Ecto neural progenitor cell (in vitro differentiated cells): ENCODE data around the gene RIGI.
"Not testable (repeated sequence)": the region's sequence is repeated elsewhere in the genome, so short reads cannot be mapped to it uniquely, and the experiment has no call there.

Experiments used
- DNase-seq: peaks from one replicate; pipeline ENCODE4 v3.0.0-alpha.2; 2018; ENCODE audit warnings: low spot score

RIGI gene

GRCh38 chr9:32526041-32526706, at the start of gene RIGI:
TSS of gene RIGI (minus strand) at chr9:32526196. CDS start at chr9:32526166, 30 bp downstream.
- DNase-seq: peak; percentile 80

- no peak for DNase-seq
These were observed 48.9 kb upstream of the RIGI start for GRCh38 chr9:32574858-32575257.

DNA sequence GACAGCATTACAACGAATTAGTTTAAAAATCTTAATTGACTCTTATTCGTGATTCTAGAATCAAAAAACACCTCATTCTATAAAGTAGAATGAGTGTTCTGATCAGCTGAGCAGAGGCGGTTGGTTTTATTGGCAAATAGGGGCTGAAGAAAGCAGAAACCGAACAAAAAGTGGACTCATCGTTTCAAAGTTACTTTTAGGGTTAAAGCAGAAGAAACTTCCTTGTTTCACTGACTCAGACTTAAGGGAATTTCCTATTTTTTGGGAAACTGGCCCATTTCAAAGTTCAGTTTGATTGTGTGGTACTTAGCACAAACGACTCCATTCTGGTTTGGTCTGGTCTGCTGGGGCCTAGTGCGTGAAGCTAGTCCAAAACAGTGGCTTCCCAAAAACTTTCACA, 47.8 kb upstream of the RIGI start:
- no peak for DNase-seq

- DNase-seq: peak; percentile 94
These were observed 47.0 kb upstream of the RIGI start, which contains the start of gene NDUFB6 for GRCh38 chr9:32572900-32573523. TSS of gene NDUFB6 (minus strand) at chr9:32573159. CDS start at chr9:32573060, 99 bp downstream.

DNA sequence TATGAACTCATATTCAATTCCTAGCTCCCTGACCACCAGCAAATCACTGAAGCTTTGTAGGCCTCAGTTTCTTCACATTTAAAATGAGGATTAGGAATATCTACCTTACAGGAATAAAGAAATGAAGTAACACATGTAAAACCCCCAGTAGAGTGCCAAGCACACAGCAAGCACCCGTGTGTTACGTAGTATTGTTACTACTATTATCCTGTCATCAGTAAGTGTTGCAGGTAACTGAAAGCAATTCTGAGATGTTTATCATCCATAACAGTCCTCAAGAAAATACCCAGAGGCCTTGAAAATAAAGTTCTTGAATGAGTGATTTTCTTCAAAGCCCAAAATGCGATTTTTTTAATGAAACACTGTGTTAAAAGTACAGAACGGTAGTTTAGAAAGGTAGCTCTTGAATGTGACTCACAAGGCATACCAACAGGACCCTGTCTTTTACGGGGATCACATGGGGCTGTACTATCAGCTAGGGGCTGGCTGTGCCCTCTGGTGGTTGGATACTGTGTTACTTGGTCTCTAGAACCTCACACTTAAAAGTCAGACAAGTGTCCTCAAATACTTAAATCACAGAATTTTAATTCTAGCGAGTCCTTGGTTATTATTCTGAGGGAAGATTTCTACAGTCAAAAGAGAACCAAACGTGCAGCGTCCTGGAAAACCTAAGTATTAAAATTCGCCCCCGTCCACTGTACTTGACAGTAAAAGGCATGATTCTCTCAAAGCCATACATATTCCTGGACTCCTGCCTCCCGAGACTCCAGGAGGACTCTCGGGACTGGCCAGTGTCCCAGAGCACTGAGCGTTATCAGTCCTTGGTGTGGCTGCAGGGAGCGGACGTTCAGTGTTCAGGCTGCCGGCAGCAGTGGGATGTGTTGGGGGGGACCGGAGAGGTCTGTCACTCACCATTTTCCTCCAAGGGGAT, 46.2 kb upstream of the RIGI start:
- peak; percentile 63 for DNase-seq

DNA sequence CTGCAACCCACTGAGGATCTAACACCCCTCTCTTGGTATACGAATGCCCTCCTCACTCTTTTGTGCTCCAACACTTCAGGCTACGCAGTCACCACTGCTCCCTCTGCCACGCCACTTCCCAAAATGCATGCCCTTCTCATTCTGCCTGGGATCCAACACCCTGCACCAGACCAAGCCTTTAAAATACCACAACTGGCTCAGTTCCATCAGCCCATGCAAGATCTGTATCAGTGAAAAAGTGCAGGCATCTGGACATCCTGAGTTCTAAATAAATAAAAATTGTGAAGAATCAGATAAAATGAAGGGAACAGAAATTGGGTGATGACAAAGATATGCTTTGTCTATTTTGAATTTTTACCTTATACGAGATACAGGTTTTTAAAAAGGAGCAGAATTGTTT, 44.3 kb upstream of the RIGI start:
- DNase-seq: no peak

- peak; percentile 42 for DNase-seq
These were observed 40.8 kb upstream of the RIGI start for GRCh38 chr9:32566770-32567169.

- DNase-seq: no peak
These were observed 40.0 kb upstream of the RIGI start for GRCh38 chr9:32565967-32566366.

GRCh38 chr9:32558408-32558934, 32.5 kb upstream of the RIGI start:
- no peak for DNase-seq

DNA sequence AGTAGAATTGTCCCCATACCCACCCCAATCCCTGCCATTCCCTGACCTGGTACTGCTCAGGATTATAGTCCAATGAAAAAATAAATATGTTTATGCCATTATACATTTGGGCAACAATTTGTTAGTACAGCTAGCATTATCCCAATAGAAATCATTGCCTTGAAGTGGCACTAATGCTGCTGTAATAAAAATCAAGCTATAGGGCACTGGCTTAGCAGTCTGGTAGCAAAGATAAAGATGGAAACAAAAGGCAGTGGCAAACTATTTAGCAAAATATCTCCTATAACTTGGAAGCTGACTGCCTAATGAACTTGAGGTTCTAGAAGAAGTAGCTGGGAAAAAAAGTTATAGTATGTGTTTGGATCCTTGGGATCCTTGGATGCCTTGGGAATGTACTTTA, 28.6 kb upstream of the RIGI start:
- no peak for DNase-seq

DNA sequence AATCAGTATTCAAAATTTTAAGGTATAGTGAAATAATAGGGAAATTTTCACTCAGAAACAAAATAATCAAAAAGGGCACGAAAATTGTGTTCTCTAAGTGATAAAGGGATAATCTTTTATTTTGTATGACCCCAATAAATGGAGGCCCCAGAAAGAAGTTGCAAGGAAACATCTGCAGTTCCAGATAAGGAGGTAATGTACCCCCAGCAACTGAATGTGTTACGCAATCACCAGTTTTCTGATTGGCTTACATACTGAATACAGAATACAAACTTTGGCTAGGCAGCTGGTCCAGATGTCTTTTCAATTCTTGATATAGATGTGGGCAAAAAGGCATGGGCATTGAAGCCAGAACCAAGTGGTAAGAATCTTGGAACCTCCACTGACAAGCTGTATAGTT, 28.1 kb upstream of the RIGI start:
- DNase-seq: no peak

DNA sequence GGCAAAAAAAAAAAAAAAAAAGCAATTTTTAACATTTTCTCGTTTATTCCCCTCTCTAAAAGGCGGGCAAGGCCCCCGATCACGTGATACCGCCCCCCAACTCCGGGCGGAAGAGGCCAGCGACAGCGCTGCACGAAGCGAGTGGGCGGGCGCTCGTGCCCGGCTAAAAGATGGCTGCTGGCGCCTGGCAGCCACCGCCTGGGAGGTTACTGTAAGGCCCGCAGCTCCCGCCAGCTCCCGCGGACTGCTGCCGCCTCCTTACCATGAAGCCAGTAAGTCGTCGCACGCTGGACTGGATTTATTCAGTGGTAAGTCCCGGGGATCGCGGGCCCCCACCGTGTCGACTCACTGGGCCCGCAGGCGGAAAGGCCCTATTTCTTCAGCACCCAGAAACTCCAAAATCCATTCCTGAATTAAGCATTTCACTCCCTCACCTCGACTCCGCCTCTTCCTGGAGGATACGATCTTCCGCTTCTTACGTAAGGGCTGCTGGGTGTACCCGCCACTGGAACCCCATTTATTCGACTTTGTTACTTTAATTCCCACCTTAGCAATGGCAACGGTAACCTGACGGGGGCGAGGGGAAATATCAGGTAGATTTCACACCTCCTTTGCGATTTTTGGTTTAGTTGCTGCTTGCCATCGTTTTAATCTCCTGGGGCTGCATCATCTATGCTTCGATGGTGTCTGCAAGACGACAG, 26.3 kb upstream of the RIGI start, which contains the start of the genes SMIM27 and TOPORS:
SMIM27 (plus strand) TSS at position 156 of the 701 bp plus-strand sequence; CDS start at position 264, 108 bp downstream.
TOPORS (minus strand) TSS at position 415 of the 701 bp plus-strand sequence; CDS start at position 265, 150 bp downstream.
- peak; percentile 90 for DNase-seq

GRCh38 chr9:32551276-32552051, 25.5 kb upstream of the RIGI start:
- peak; percentile 56 for DNase-seq

DNA sequence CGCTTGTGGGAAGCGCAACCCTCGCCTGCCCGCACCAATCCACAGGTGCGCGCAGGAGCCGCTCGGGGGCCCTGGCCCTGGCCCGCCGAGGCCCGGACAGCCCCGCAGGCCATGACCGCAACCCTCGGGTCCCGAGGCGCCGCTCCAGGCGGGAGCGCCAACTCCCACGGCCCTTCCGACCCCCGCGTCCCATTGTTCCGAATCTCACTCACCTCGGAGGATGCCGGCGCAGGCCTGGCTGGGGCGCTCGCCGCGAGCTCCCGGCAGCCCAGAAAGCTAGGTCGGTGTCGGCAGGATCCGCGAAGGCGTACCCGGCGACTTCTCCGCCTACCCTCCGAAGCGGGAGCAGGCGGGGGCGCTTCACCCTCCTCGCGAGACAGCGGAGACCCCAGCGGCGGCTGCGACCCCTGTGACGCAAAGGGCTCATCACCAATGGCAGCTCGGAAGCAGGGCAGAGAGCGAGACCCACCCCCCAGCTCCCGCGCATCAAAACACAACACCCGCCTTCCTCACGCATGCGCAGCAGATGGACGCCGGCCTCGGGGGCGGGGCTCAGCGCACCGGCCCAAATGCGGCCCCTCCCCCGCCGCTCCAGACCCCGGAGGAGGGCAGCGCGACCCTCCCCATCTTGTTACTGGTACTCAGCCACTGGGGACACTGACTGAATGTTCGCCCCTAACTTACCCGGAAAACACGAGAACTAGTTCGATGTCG, 24.7 kb upstream of the RIGI start:
- DNase-seq: peak; percentile 98

- peak; percentile 43 for DNase-seq
These were observed 24.2 kb upstream of the RIGI start for GRCh38 chr9:32550150-32550561.

- not testable (repeated sequence) for DNase-seq
These were observed 22.2 kb upstream of the RIGI start for GRCh38 chr9:32548213-32548612.

DNA sequence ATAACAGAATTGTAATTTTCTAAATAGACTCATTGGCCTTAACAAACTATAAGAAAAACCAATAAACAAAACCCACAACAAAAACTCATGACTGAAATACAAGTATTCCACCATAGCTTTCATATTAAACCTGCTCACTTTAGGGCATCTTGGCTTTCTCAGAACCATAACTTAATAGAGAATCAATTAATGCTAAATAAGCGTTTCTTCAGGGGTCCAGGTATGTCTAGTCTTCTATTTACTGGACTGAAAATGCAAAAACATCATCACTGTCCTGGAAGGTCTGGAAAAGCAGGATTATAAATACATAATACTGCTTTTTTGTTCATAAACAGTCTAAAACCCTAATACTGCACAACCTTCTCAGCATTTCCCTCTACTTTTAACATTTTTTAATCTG, 19.9 kb upstream of the RIGI start:
- DNase-seq: no peak

- DNase-seq: no peak
These were observed 17.1 kb upstream of the RIGI start for GRCh38 chr9:32543047-32543446.

- DNase-seq: no peak
These were observed 7.8 kb upstream of the RIGI start for GRCh38 chr9:32533816-32534215.

GRCh38 chr9:32533336-32533735, 7.3 kb upstream of the RIGI start:
- DNase-seq: no peak
